ENCODE data around the gene ENO4.

The ENO4 gene

GRCh38 chr10:116849248-116850057, at the start of gene ENO4:
TSS of gene ENO4 (plus strand) at chr10:116849499. CDS start at chr10:116849567, 68 bp downstream.
- DNase-seq, result peak; percentile 86 to 91

GRCh38 chr10:116800286-116800929, 48.9 kb upstream of the ENO4 start:
- no peak for DNase-seq

- no peak for DNase-seq
Measured at GRCh38 chr10:116801658-116802057, 47.6 kb upstream of the ENO4 start.

- no peak for DNase-seq
Measured at GRCh38 chr10:116802474-116802873, 46.8 kb upstream of the ENO4 start.

- no peak for DNase-seq
Measured at GRCh38 chr10:116802876-116803275, 46.4 kb upstream of the ENO4 start.

- no peak for DNase-seq
Measured at GRCh38 chr10:116803451-116804249, 45.6 kb upstream of the ENO4 start.

GRCh38 chr10:116808706-116809105, 40.6 kb upstream of the ENO4 start:
- no peak for DNase-seq

- DNase-seq, result peak; percentile 20 to 43
Measured at GRCh38 chr10:116809483-116810119, 39.7 kb upstream of the ENO4 start.

- DNase-seq, result no peak
Measured at GRCh38 chr10:116810120-116810500, 39.2 kb upstream of the ENO4 start.

- no peak for DNase-seq
Measured at GRCh38 chr10:116810895-116811294, 38.4 kb upstream of the ENO4 start.

GRCh38 chr10:116811691-116812090, 37.6 kb upstream of the ENO4 start:
- DNase-seq, result no peak

GRCh38 chr10:116815641-116816415, 33.5 kb upstream of the ENO4 start:
- no peak for DNase-seq

GRCh38 chr10:116817178-116817577, 32.1 kb upstream of the ENO4 start:
- no peak for DNase-seq

- DNase-seq, result no peak
Measured at GRCh38 chr10:116817780-116818343, 31.4 kb upstream of the ENO4 start.

- DNase-seq, result no peak
Measured at GRCh38 chr10:116819999-116820677, 29.2 kb upstream of the ENO4 start.

GRCh38 chr10:116825901-116826300, 23.4 kb upstream of the ENO4 start:
- DNase-seq, result no peak

- no peak for DNase-seq
Measured at GRCh38 chr10:116826803-116827202, 22.5 kb upstream of the ENO4 start.

GRCh38 chr10:116827214-116827671, 22.1 kb upstream of the ENO4 start:
- no peak for DNase-seq

GRCh38 chr10:116828116-116828515, 21.2 kb upstream of the ENO4 start:
- no peak for DNase-seq

GRCh38 chr10:116829711-116830110, 19.6 kb upstream of the ENO4 start:
- no peak for DNase-seq

- DNase-seq, result no peak
Measured at GRCh38 chr10:116831086-116831485, 18.2 kb upstream of the ENO4 start.
